B cell (primary cell): Measurements from ENCODE around the gene EHMT2. TPM values are rescaled to one million over a fixed set of nuclear protein-coding genes. Genes with fewer than 3 reads are reported as not detected.
A peak's percentile ranks its signal among the peaks of the same experiment; 100 is the strongest.

Experiments used
- ATAC-seq: fragments of 200-7000 bp; cut with Tn5 transposase; one replicate; pipeline ENCODE4 v1.10.0; 2021; ENCODE audit warnings: low read depth, mild to moderate bottlenecking, moderate number of reproducible peaks, moderate library complexity
- CTCF ChIA-PET: fragments of 350-600 bp; sonication (Branson Sonifier 250); formaldehyde crosslinking; loops from one replicate; lab custom pipeline; 2021; ENCODE audit warnings: antibody characterized with exemption, inconsistent platforms; lab: Charles Lee
- POLR2A ChIA-PET: fragments of 350-600 bp; sonication (Branson Sonifier 250); formaldehyde crosslinking; loops from one replicate; lab custom pipeline; 2021; ENCODE audit warnings: antibody characterized with exemption; lab: Charles Lee
- DNase-seq: peaks from one replicate; pipeline ENCODE4 v3.0.0; 2013
- H2AFZ ChIP-seq: 2 replicates; pipeline ENCODE4 v1.6.1; 2012; ENCODE audit warnings: mild to moderate bottlenecking, low read depth, low read length; ENCODE audit not compliant: insufficient read depth, poor library complexity, severe bottlenecking
- H3K27ac ChIP-seq, 2 donors: 1 replicate in 1 of 2; 2 replicates in 1 of 2; pipeline ENCODE4 v1.5.1; 2012 to 2013; ENCODE audit warnings: low read length in 2 of 2, mild to moderate bottlenecking in 2 of 2, moderate library complexity in 1 of 2
- H3K27me3 ChIP-seq, 4 experiments: fragments of 200-600 bp in 1 of 4; sonication (generic) in 1 of 4; replicated peaks in 1 of 4; 1 replicate in 2 of 4; 2 replicates in 2 of 4; pipeline versions ENCODE4 v1.6.1 to v1.7.0; 2013 to 2016; ENCODE audit warnings: low read length in 3 of 4, mild to moderate bottlenecking in 2 of 4, mixed read lengths in 1 of 4, moderate library complexity in 1 of 4; ENCODE audit not compliant: insufficient read depth in 4 of 4, control insufficient read depth in 3 of 4; ENCODE audit errors: control extremely low read depth in 1 of 4
- H3K36me3 ChIP-seq, 2 experiments: replicated peaks in 1 of 2; 1 replicate in 1 of 2; 2 replicates in 1 of 2; pipeline versions ENCODE4 v1.6.1 to v1.7.1; 2013; ENCODE audit warnings: low read length in 1 of 2; ENCODE audit not compliant: insufficient read depth in 2 of 2, control insufficient read depth in 1 of 2; ENCODE audit errors: control extremely low read depth in 1 of 2, extremely low read depth in 1 of 2
- H3K4me1 ChIP-seq, 2 donors: fragments of 200-600 bp in 1 of 2; sonication (generic) in 1 of 2; 1 replicate in 1 of 2; 2 replicates in 1 of 2; pipeline versions ENCODE4 v1.5.1 to v1.6.1; 2013 to 2017; ENCODE audit warnings: low read length in 2 of 2; ENCODE audit not compliant: control insufficient read depth in 2 of 2, insufficient read depth in 2 of 2
- H3K4me2 ChIP-seq: replicated peaks from 2 replicates; pipeline ENCODE3; 2012; ENCODE audit warnings: mild to moderate bottlenecking, low read depth, low read length; ENCODE audit not compliant: poor library complexity, severe bottlenecking
- H3K4me3 ChIP-seq, 5 experiments: fragments of 200-600 bp in 1 of 5; sonication (generic) in 1 of 5; 1 replicate in 3 of 5; 2 replicates in 2 of 5; pipeline versions ENCODE4 v1.5.1 to v1.7.0; 2011 to 2016; ENCODE audit warnings: low read length in 4 of 5, mild to moderate bottlenecking in 4 of 5, low read depth in 2 of 5, control low read depth in 1 of 5, moderate library complexity in 1 of 5; ENCODE audit not compliant: insufficient read depth in 1 of 5; ENCODE audit errors: control extremely low read depth in 1 of 5, extremely low read depth in 1 of 5
- H3K79me2 ChIP-seq: fragments of 200-600 bp; sonication (generic); one replicate; pipeline ENCODE4 v1.6.0; 2016; ENCODE audit warnings: low read length; ENCODE audit not compliant: control insufficient read depth, insufficient read depth
- H3K9ac ChIP-seq: fragments of 200-600 bp; sonication (generic); 2 replicates; pipeline ENCODE4 v1.6.1; 2017; ENCODE audit warnings: mild to moderate bottlenecking, low read length, moderate library complexity
- H3K9me3 ChIP-seq, 3 donors: one replicate each; pipeline versions ENCODE4 v1.6.1 to v1.7.1; 2013; ENCODE audit warnings: low read length in 2 of 3; ENCODE audit not compliant: control insufficient read depth in 2 of 3, insufficient read depth in 1 of 3; ENCODE audit errors: control extremely low read depth in 1 of 3
- H4K20me1 ChIP-seq: 2 replicates; pipeline ENCODE4 v1.6.0; 2012; ENCODE audit warnings: mild to moderate bottlenecking, low read length; ENCODE audit not compliant: insufficient read depth, control insufficient read depth, poor library complexity, severe bottlenecking
- H3K27ac Mint-ChIP-seq: one replicate; pipeline ENCODE4 v1.8.0; 2021; ENCODE audit warnings: mixed read lengths
- H3K27me3 Mint-ChIP-seq: one replicate; pipeline ENCODE4 v1.8.0; 2021; ENCODE audit warnings: mixed read lengths
- H3K4me1 Mint-ChIP-seq: one replicate; pipeline ENCODE4 v1.8.0; 2021; ENCODE audit warnings: mixed read lengths
- H3K4me3 Mint-ChIP-seq: one replicate; pipeline ENCODE4 v1.8.0; 2021; ENCODE audit warnings: mixed read lengths
- H3K9me3 Mint-ChIP-seq: one replicate; pipeline ENCODE4 v1.8.0; 2022; ENCODE audit warnings: mixed read lengths; ENCODE audit not compliant: insufficient read depth
- CTCF ChIP-seq: fragments of 200-600 bp; IDR thresholded peaks from one replicate; pipeline ENCODE4 v1.8.0; 2022; ENCODE audit warnings: antibody characterized with exemption, mild to moderate bottlenecking
- EZH2 ChIP-seq: IDR thresholded peaks from 2 replicates; pipeline ENCODE4 v1.6.1; 2012; ENCODE audit warnings: borderline replicate concordance, low read depth, mild to moderate bottlenecking, moderate library complexity, low read length; ENCODE audit not compliant: insufficient read depth, poor library complexity, severe bottlenecking
- WGBS: methylation state at CpG from one replicate; pipeline ENCODE4 v1.1.5; 2013; ENCODE audit warnings: missing lambda C conversion rate; ENCODE audit not compliant: insufficient coverage; 5-methylcytosine and 5-hydroxymethylcytosine counted together
- intact Hi-C: fragments of 100-400 bp; cut with micrococcal nuclease; formaldehyde crosslinking; loops from one replicate; pipeline ENCODE4 v1.10.0; 2022
- polyA plus RNA-seq: library from polyadenylated mRNA; depleted of rRNA; stranded (reverse); fragments of >200 nt; gene quantifications from 2 replicates; pipeline ENCODE4 v1.2.3, GENCODE V29; 2012
- total RNA-seq, 2 donors: library from RNA; stranded (reverse); fragments of 120-200 nt in 1 of 2; gene quantifications; 1 replicate in 1 of 2; 2 replicates in 1 of 2; pipeline versions ENCODE4 v1.2.3 to v1.2.4, GENCODE V29; 2013 to 2022

Gene EHMT2
- total and polyA plus RNA-seq, 2 donors (not counting 1 experiment from before 2014, with no cell fraction given) = 86.1 to 108 TPM

- POLR2A ChIA-PET = interaction anchor here (0.6 to 0.8 kb wide), 2 partner anchors 19 to 47 kb away, joined by 4 to 5 read pairs; no protein-coding TSS in a partner anchor
- ATAC-seq (no peak), DNase-seq (no peak)
- Histone ChIP-seq H3K27me3 (no peaks in the 10 kb centered on the region), H3K27ac (peak overlapping the region; percentile 51 to 98), H4K20me1 (peaks cover 13% of the 10 kb centered on the region), H3K4me1 (peaks cover 36 to 54% of the 10 kb centered on the region in 2 donors), H2AFZ (no peak overlapping the region), H3K4me2 (peak overlapping the region; percentile 73), H3K9ac (peak overlapping the region; percentile 90), H3K36me3 (peaks cover 4 to 46% of the 10 kb centered on the region in 2 experiments), H3K79me2 (peaks cover 39% of the 10 kb centered on the region), H3K4me3 (peak overlapping the region in 3 of 5 experiments; percentile 16 to 90 (median 26)), H3K9me3 (no peaks in the 10 kb centered on the region)
- intact Hi-C loops = loop anchor here (10.0 kb wide), 1 partner anchor 137 kb away; the partner anchor contains the start of gene DXO
- H3K27ac Mint-ChIP-seq = peak overlapping the region; percentile 95
- peaks cover 44% of the 10 kb centered on the region for H3K4me1 Mint-ChIP-seq
- TF ChIP-seq EZH2 (no peak), CTCF (no peak)
- H3K27me3 Mint-ChIP-seq = no peaks in the 10 kb centered on the region
- no peaks in the 10 kb centered on the region for H3K9me3 Mint-ChIP-seq
- H3K4me3 Mint-ChIP-seq = peak overlapping the region; percentile 87
- CTCF ChIA-PET = interaction anchor here (2.0 to 2.4 kb wide), 2 partner anchors 25 to 26 kb away, joined by 5 to 6 read pairs; partner anchors contain the start of gene NEU1
- no CpG with 5 or more reads among the region's 1 CpG for WGBS
Measured at GRCh38 chr6:31837369-31838113, 60.0 kb downstream of the EHMT2 start.
